Right cardiac atrium (tissue), 5 donors: ENCODE results near the gene ERC2. TPM values are rescaled to one million over a fixed set of nuclear protein-coding genes. Genes with fewer than 3 reads are reported as not detected.

Experiments
- ATAC-seq, 2 donors: fragments of 200-7000 bp; cut with Tn5 transposase; one replicate each; pipeline versions ENCODE4 v1.8.0 to v1.9.1; 2020; ENCODE audit warnings: moderate library complexity in 2 of 2, mild to moderate bottlenecking in 1 of 2
- DNase-seq, 3 donors: peaks; one replicate each; pipeline ENCODE4 v3.0.0-alpha.2; 2020
- H3K27ac ChIP-seq: one replicate; pipeline ENCODE4 v1.5.1; 2013; ENCODE audit warnings: mild to moderate bottlenecking, low read length, control low read depth, moderate library complexity
- H3K27me3 ChIP-seq: one replicate; pipeline ENCODE4 v1.6.1; 2013; ENCODE audit not compliant: control insufficient read depth, insufficient read depth
- H3K4me1 ChIP-seq: one replicate; pipeline ENCODE4 v1.6.1; 2013; ENCODE audit warnings: low read length; ENCODE audit not compliant: control insufficient read depth, insufficient read depth
- H3K4me3 ChIP-seq: one replicate; pipeline ENCODE4 v1.5.1; 2013; ENCODE audit warnings: low read length, control low read depth
- H3K9me3 ChIP-seq: one replicate; pipeline ENCODE4 v1.6.1; 2013; ENCODE audit warnings: low read length; ENCODE audit not compliant: control insufficient read depth
- WGBS: extraction: QIAGEN DNeasy Blood & Tissue Kit; methylation state at CpG from one replicate; pipeline ENCODE4 v1.1.7; 2013; 5-methylcytosine and 5-hydroxymethylcytosine counted together
- intact Hi-C, 4 donors: fragments of 100-400 bp; cut with DNase I; formaldehyde crosslinking; loops; one replicate each; pipeline versions ENCODE4 v1.11.0 to v1.14.0; 2022 to 2023
- polyA plus RNA-seq: library from polyadenylated mRNA; stranded (reverse); fragments of 200-250 nt; gene quantifications from one replicate; pipeline ENCODE4 v1.2.3, GENCODE V29; 2013
- total RNA-seq, 4 donors: library from RNA; stranded (reverse); fragmentation: NEBNext Ultra II Directional; extraction: Animal tissue kit (Norgen Biotek cat#: 25700); gene quantifications; one replicate each; pipeline ENCODE4 v1.2.1, GENCODE V29; 2021
- donor health status: healthy with polysubstance abuse.
- donor health status: DM: no; HTN: yes; CAD: no.
- donor health status: DM: no; HTN: no; CAD: no.
- donor health status: DM: no; HTN: yes; CAD: no; lungs with severe emphysema.
- donor health status: DM: yes; HTN: yes; CAD: no.

The ERC2 gene
- total and polyA plus RNA-seq, 5 donors, result 1.5 to 9.2 (median 3.8) TPM

DNA sequence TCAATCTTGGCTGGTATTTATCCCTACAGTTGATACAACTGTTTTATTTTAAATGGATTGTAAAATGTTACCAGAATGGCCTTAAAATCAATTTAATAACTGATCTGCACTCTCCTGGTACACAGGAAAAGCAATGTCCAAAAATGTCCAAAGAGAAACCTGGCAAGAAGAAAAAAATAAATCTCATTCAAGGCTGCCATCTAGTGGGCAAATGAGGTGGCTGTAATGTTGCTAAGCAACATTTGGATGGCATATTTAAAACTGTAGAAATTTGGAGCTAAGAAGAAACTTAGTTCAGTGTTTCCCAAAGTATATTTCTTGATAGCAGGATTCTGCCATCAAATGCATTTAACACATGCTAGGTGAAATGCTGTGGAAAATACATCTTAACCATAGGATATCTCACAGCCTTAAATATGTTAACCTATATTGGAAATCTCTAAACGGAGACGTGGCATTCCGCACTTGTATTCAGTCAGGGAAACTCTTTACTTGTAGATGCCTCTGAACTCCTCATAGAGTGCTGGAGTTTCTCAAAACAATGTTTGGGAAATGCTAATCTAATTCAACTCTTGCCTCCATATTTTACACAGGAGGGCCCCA lies 216.8 kb downstream of the ERC2 start:
- Histone ChIP-seq H3K4me1 (no peaks in the 10 kb centered on the region), H3K27ac (no peak overlapping the region), H3K27me3 (no peaks in the 10 kb centered on the region), H3K4me3 (no peak overlapping the region), H3K9me3 (no peaks in the 10 kb centered on the region)
- DNase-seq (peak in 1 of 3 donors; percentile 12), ATAC-seq (peak in 1 of 2 donors; percentile 38)
- intact Hi-C loops, result loop anchor here in 2 of 4 donors (10.0 kb wide), 1 partner anchor 767 kb away; the partner anchor contains the start of gene WNT5A (in 2 of the 2)
- 91% methylated on average over 3 of the region's 3 CpGs for WGBS

DNA sequence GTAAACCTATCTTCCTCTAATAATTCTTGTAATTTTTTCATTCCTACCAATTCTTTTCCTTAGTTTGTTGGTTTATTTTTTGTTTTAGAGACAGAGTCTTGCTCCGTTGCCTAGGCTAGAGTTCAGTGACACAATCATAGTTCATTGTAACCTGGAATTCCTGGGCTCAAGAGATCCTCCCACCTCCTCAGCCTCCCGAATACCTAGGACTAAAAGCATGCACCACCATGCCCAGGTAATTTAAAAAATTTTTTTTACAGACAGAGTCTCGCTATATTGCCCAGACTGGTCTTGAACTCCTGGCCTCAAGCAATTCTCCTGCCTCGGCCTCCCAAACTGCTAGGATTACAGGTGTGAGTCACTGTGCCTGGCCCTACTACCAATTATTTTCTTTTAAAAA lies 220.2 kb downstream of the ERC2 start:
- H3K27ac ChIP-seq, result no peak overlapping the region
- intact Hi-C loops, result no loop called here
- no peak overlapping the region for H3K4me3 ChIP-seq
- H3K4me1 ChIP-seq, result no peaks in the 10 kb centered on the region
- no peaks in the 10 kb centered on the region for H3K27me3 ChIP-seq
- no peaks in the 10 kb centered on the region for H3K9me3 ChIP-seq
- DNase-seq, result no peak
- WGBS, result 84% methylated on average over 4 of the region's 4 CpGs
- ATAC-seq, result no peak

DNA sequence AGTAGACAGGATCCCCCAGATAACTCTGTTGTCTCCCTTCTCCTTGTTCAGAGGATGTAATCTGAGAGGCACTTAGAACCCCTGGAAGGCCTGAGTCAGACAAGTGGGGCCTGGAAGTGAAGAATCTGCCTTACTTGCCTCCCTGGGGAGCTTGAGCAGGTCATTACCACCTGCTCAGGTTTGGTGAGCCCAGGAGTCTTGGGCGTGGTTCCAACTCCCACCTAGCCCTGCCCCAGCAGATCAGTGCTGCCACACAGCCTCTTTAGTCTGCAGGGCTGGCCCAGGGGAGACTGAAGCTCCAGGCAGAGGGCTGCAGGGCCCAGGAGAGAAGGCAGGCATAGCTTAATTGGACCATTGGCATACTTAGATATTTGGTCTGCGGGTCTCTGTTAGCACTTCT lies 230.0 kb downstream of the ERC2 start:
- no peak for DNase-seq
- Histone ChIP-seq H3K4me1 (no peaks in the 10 kb centered on the region), H3K27me3 (no peaks in the 10 kb centered on the region), H3K27ac (no peak overlapping the region), H3K4me3 (no peak overlapping the region), H3K9me3 (no peaks in the 10 kb centered on the region)
- intact Hi-C loops, result no loop called here
- no peak for ATAC-seq
- 77% methylated on average over 2 of the region's 2 CpGs for WGBS

DNA sequence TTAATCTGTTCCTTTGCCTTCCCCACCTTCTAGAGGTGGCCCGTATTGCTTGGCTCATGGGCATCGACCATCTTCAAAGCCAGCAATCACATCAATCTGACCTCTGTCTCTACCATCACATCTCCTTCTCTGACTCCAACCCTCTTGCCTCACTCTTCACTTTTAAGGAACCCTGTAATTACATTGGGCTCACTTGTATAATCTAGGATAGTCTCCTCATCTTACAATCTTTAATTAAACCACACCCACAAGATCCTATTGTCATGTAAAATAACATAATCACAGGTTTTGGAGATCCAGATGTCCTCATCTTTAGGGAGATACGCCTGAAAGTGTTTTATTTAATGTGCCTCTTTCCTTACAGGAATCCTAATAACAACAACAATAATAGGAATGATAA lies 234.5 kb downstream of the ERC2 start:
- ATAC-seq (no peak), DNase-seq (no peak)
- Histone ChIP-seq H3K4me1 (no peaks in the 10 kb centered on the region), H3K9me3 (no peaks in the 10 kb centered on the region), H3K4me3 (no peak overlapping the region), H3K27ac (no peak overlapping the region), H3K27me3 (no peaks in the 10 kb centered on the region)
- 90% methylated on average over 3 of the region's 3 CpGs for WGBS
- intact Hi-C loops, result no loop called here

DNA sequence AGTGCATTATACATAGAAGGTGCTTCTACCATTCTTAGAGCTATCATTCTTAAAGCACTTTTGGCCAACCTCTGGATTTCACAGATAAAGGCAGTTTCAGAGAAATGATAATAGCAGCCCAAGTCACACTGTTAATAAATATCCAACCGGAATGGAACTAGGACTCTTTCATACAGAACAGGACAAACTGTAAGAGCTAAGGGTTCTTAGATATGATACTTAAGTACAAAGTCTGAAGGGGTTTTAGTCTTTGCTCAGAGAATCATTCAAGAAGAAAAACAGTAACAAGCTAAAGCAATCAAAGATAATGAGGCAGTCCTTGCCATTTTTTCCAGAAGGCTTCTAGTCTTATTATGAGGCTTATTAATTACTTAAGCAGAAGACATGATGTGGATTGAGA lies 239.0 kb downstream of the ERC2 start:
- intact Hi-C loops, result no loop called here
- no peak for ATAC-seq
- WGBS, result 88% methylated on average over 1 of the region's 1 CpG

DNA sequence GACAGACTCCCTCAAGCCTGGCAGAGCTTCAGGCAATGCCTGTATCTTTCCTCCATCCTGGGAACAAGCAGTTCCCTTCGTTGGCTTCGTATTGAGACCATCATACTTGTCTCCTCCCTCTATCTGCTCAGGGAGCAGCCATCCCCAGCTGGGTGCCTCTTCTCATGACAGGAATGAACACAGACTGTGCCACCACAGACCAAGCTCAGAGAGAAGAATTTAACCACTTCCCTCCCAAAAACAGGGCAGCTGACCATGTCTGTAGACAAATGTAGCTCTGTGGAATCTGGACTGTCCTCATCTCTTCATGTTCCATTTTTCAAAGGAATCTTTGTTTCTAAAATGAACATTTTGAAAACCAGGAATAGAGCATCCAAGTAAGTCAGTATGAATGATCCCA lies 245.4 kb downstream of the ERC2 start:
- no peak overlapping the region for H3K4me3 ChIP-seq
- no peaks in the 10 kb centered on the region for H3K27me3 ChIP-seq
- intact Hi-C loops, result no loop called here
- no peak overlapping the region for H3K27ac ChIP-seq
- 34% methylated on average over 2 of the region's 2 CpGs for WGBS
- no peaks in the 10 kb centered on the region for H3K9me3 ChIP-seq
- H3K4me1 ChIP-seq, result peaks cover 2% of the 10 kb centered on the region
- DNase-seq (no peak), ATAC-seq (peak in 1 of 2 donors; percentile 19)

More for the DNA sequence above, 239.0 kb downstream of the ERC2 start:
- Histone ChIP-seq H3K4me1 (no peaks in the 10 kb centered on the region), H3K9me3 (no peaks in the 10 kb centered on the region), H3K27ac (no peak overlapping the region), H3K4me3 (no peak overlapping the region), H3K27me3 (no peaks in the 10 kb centered on the region)
- no peak for DNase-seq

DNA sequence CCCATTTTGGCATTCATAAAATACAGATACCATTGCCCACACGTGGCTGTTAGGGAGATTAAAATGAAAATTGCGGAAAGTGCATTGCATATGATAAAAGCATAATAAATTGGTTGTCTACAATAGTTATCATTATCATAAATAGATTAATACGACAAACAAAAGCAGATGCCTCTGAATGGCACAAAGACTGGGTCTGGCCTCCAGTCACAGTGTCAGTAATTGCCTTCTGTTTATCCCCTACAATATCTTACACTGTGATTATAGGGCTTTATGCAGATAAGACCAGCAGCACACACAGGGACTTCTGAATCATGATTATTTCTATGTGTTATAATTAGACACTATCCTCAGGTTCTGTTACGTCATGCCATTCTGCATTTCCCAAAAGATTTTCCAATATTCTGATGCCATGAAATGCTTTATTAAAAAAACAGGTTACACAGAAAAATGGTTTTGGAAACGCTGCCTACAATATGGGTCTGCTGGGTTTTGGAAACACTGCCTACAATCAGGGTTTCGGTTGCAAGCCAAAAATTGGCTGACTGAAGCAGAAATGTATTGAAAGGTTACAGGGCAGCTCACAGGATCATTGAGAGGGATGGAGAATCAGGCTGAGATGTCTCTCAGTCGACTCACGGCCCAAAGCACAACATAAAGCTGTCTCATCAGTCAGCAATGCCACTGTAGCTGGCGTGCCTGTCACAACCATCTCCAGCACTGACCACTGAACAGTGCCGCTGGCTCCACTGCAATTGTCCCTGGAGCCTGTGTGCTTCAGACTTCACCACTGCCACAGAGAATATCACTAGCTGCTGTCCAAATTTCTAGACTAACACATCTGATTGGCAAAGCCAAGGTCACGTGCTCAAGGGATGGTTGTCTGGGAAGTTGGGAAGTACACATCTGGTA lies 248.1 kb downstream of the ERC2 start:
- Histone ChIP-seq H3K27ac (no peak overlapping the region), H3K9me3 (no peaks in the 10 kb centered on the region), H3K27me3 (no peaks in the 10 kb centered on the region), H3K4me3 (no peak overlapping the region), H3K4me1 (peaks cover 2% of the 10 kb centered on the region)
- ATAC-seq (peak in 1 of 2 donors; percentile 16), DNase-seq (no peak)
- WGBS, result 61% methylated on average over 11 of the region's 11 CpGs
- intact Hi-C loops, result no loop called here

DNA sequence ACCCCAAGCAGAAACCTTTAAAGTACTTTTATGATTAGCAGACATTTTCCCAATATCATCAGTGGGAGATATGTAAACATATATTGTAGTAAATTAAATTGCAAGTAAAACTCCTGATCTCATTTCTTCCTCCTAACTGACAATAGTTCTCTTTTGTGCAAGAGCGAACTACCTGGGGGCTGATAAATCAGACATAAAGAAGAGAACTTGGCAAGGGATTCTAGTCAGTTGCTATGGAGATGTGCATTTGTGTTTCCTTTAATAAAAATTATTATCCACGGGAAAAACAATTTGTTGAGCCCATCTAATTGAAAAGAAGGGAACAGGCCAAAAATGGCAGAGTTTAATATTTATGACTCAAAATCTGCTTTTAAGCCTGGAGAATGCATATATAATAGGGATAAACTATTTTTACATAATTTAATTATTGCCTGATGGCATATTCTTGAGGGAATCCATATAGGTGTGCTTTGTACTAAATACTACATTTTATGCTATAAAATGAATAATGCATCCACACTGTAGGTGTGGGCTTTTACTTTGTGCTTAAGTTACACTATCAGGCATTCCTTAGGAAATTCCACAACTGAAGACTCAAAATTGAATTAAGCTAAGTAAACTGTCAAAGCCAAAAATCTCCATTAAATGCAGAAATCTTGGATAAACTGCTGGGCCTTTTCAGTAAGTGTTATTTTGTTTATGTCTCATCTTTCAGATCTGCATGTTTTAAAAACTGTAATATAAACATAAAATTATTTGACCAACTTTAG lies 258.1 kb downstream of the ERC2 start:
- H3K27ac ChIP-seq, result no peak overlapping the region
- intact Hi-C loops, result no loop called here
- DNase-seq, result no peak
- no peaks in the 10 kb centered on the region for H3K27me3 ChIP-seq
- no peaks in the 10 kb centered on the region for H3K9me3 ChIP-seq
- WGBS, result 68% methylated on average over 2 of the region's 2 CpGs
- H3K4me1 ChIP-seq, result no peaks in the 10 kb centered on the region
- no peak overlapping the region for H3K4me3 ChIP-seq
- ATAC-seq, result no peak

DNA sequence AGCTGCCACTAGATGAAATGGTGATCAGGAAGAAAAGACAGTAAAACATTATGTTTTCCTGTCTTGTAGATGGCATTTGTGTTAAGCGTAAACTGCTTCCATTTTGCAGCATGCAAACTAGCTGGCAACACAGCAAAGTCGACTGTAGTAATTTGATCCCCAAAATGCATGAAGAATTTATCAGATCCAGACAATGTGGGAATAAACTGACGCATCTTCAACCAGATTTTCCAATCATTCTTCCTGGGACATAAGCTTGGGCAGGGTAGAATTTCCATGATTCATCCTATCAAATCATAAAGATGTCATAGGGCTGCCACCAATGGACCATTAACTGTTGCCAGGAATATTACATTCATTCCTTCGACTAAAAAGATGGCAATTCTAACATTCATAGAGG lies 260.3 kb downstream of the ERC2 start:
- ATAC-seq, result no peak
- DNase-seq, result no peak
- Histone ChIP-seq H3K9me3 (no peaks in the 10 kb centered on the region), H3K4me3 (no peak overlapping the region), H3K4me1 (no peaks in the 10 kb centered on the region), H3K27ac (no peak overlapping the region), H3K27me3 (no peaks in the 10 kb centered on the region)
- intact Hi-C loops, result no loop called here
- WGBS, result 83% methylated on average over 4 of the region's 4 CpGs

DNA sequence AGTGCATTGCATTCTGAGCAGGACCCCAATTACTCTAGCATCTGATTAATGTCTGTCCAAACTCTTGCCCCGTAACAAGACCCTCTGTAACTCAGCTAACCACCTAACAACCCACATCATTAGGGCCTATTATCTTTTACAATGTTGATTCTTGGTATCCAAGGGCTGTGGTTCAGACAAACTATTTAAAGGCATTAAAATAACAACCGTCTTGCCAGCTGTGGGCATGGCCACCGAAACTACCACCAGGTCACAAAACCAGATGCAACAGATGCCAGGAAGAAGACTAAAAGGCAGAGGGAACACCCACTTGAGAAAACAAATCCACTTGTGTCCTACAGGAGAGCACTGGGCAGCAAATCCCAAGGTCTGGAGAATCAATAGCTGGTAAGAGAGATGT lies 262.9 kb downstream of the ERC2 start:
- WGBS, result 87% methylated on average over 3 of the region's 3 CpGs
- Histone ChIP-seq H3K4me1 (no peaks in the 10 kb centered on the region), H3K9me3 (no peaks in the 10 kb centered on the region), H3K27ac (no peak overlapping the region), H3K4me3 (no peak overlapping the region), H3K27me3 (no peaks in the 10 kb centered on the region)
- intact Hi-C loops, result no loop called here
- DNase-seq (no peak), ATAC-seq (no peak)

DNA sequence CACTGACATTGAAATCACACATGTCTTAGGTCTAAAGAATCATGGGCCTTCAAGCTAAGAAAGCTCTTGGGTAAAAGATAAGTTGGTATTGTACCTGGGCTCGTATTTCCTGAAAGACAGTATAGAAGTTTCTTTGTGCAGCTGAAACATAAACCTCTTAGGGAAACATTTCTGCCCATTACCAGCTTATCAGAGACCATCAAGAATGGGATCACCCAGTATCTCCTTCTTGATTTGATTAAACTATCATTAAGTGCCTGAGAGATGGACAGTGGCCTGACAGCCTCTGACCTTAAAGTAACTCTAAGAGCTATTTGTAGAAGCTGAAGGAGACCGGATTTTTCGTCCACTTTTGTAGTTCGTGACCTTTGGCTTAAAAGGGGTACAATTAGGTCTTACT lies 265.3 kb downstream of the ERC2 start:
- no peaks in the 10 kb centered on the region for H3K27me3 ChIP-seq
- H3K9me3 ChIP-seq, result no peaks in the 10 kb centered on the region
- 64% methylated on average over 4 of the region's 4 CpGs for WGBS

More for the DNA sequence above, 265.3 kb downstream of the ERC2 start:
- DNase-seq (no peak), ATAC-seq (no peak)
- intact Hi-C loops, result no loop called here
- Histone ChIP-seq H3K4me1 (no peaks in the 10 kb centered on the region), H3K27ac (no peak overlapping the region), H3K4me3 (no peak overlapping the region)
